Natural killer cell treated with Interleukin-12 subunit alpha and Interleukin-12 subunit beta and Interleukin-15 and Interleukin-18, amount 100 ng/mL, for 72 hours (primary cell): ENCODE data around the gene SSH2. TPM values are rescaled to one million over a fixed set of nuclear protein-coding genes. Genes with fewer than 3 reads are reported as not detected.

Source experiments
- ATAC-seq, 2 donors: fragments of 150-1000 bp; cut with Tn5 transposase in 1 of 2; sonication (Bioruptor Pico), chemical (Tn5 transposase) in 1 of 2; 2 replicates each; pipeline ENCODE4 v1.10.0; 2021
- DNase-seq: peaks from one replicate; pipeline ENCODE4 v3.0.0; 2022; ENCODE audit warnings: low spot score
- H3K27ac Mint-ChIP-seq, 2 donors: 1 replicate in 1 of 2; 2 replicates in 1 of 2; pipeline ENCODE4 v1.8.0; 2022; ENCODE audit warnings: mixed read lengths in 2 of 2, mild to moderate bottlenecking in 1 of 2, moderate library complexity in 1 of 2
- H3K27me3 Mint-ChIP-seq, 2 donors: 1 replicate in 1 of 2; 2 replicates in 1 of 2; pipeline ENCODE4 v1.8.0; 2022; ENCODE audit warnings: mixed read lengths in 2 of 2
- H3K36me3 Mint-ChIP-seq: one replicate; pipeline ENCODE4 v1.8.0; 2022; ENCODE audit warnings: mixed read lengths
- H3K4me1 Mint-ChIP-seq, 2 donors: 1 replicate in 1 of 2; 2 replicates in 1 of 2; pipeline ENCODE4 v1.8.0; 2022; ENCODE audit warnings: low read depth in 2 of 2, mixed read lengths in 2 of 2, mild to moderate bottlenecking in 1 of 2
- H3K4me3 Mint-ChIP-seq: one replicate; pipeline ENCODE4 v1.8.0; 2022; ENCODE audit warnings: mixed read lengths
- H3K9me3 Mint-ChIP-seq: 2 replicates; pipeline ENCODE4 v1.8.0; 2022; ENCODE audit warnings: mixed read lengths
- total RNA-seq, 2 donors: library from RNA; stranded (reverse); gene quantifications; one replicate each; pipeline ENCODE4 v1.2.3, GENCODE V29; 2022

SSH2 gene
- total RNA-seq, 2 donors from 2014 or later: 44.4 to 72.2 TPM

GRCh38 chr17:29620779-29621500 lies 309.1 kb downstream of the SSH2 start:
- no peaks in the 10 kb centered on the region for H3K27me3 Mint-ChIP-seq
- H3K4me1 Mint-ChIP-seq: peaks cover 24 to 29% of the 10 kb centered on the region in 2 donors
- H3K4me3 Mint-ChIP-seq: no peak overlapping the region
- no peaks in the 10 kb centered on the region for H3K36me3 Mint-ChIP-seq
- DNase-seq (no peak), ATAC-seq (no peak)
- H3K9me3 Mint-ChIP-seq: no peaks in the 10 kb centered on the region
- H3K27ac Mint-ChIP-seq: no peak overlapping the region

GRCh38 chr17:29620271-29620670 lies 309.8 kb downstream of the SSH2 start:
- ATAC-seq (no peak), DNase-seq (no peak)
- no peaks in the 10 kb centered on the region for H3K36me3 Mint-ChIP-seq
- peaks cover 25 to 32% of the 10 kb centered on the region in 2 donors for H3K4me1 Mint-ChIP-seq
- H3K9me3 Mint-ChIP-seq: no peaks in the 10 kb centered on the region
- H3K27ac Mint-ChIP-seq: no peak overlapping the region
- no peak overlapping the region for H3K4me3 Mint-ChIP-seq
- no peaks in the 10 kb centered on the region for H3K27me3 Mint-ChIP-seq

- peaks cover 33 to 40% of the 10 kb centered on the region in 2 donors for H3K4me1 Mint-ChIP-seq
- ATAC-seq (no peak), DNase-seq (no peak)
- no peaks in the 10 kb centered on the region for H3K9me3 Mint-ChIP-seq
- no peak overlapping the region for H3K27ac Mint-ChIP-seq
- no peaks in the 10 kb centered on the region for H3K36me3 Mint-ChIP-seq
- H3K4me3 Mint-ChIP-seq: no peak overlapping the region
- H3K27me3 Mint-ChIP-seq: no peaks in the 10 kb centered on the region
These were observed 310.8 kb downstream of the SSH2 start for GRCh38 chr17:29619251-29619650.

GRCh38 chr17:29618272-29619065 lies 311.6 kb downstream of the SSH2 start:
- no peak for DNase-seq
- Mint-ChIP-seq H3K4me3 (peak overlapping the region; percentile 36), H3K4me1 (peaks cover 38 to 43% of the 10 kb centered on the region in 2 donors), H3K27me3 (no peaks in the 10 kb centered on the region), H3K36me3 (no peaks in the 10 kb centered on the region), H3K9me3 (no peaks in the 10 kb centered on the region), H3K27ac (peak overlapping the region in 1 of 2 donors; percentile 81)
- no peak for ATAC-seq

- H3K4me3 Mint-ChIP-seq: peak overlapping the region; percentile 86
- H3K27ac Mint-ChIP-seq: peak overlapping the region; percentile 68 to 81
- no peaks in the 10 kb centered on the region for H3K36me3 Mint-ChIP-seq
- peak; percentile 91 for DNase-seq
- peak; percentile 66 to 75 for ATAC-seq
- no peaks in the 10 kb centered on the region for H3K27me3 Mint-ChIP-seq
- H3K9me3 Mint-ChIP-seq: no peaks in the 10 kb centered on the region
- peaks cover 38 to 39% of the 10 kb centered on the region in 2 donors for H3K4me1 Mint-ChIP-seq
These were observed 312.4 kb downstream of the SSH2 start for GRCh38 chr17:29617481-29618271.

GRCh38 chr17:29617125-29617480 lies 312.9 kb downstream of the SSH2 start:
- ATAC-seq (peak; percentile 77 to 81), DNase-seq (peak; percentile 89)
- Mint-ChIP-seq H3K27ac (peak overlapping the region; percentile 68 to 81), H3K36me3 (no peaks in the 10 kb centered on the region), H3K27me3 (no peaks in the 10 kb centered on the region), H3K9me3 (no peaks in the 10 kb centered on the region), H3K4me3 (peak overlapping the region; percentile 86), H3K4me1 (peaks cover 37 to 38% of the 10 kb centered on the region in 2 donors)

- DNase-seq (no peak), ATAC-seq (no peak)
- Mint-ChIP-seq H3K4me1 (peaks cover 34 to 35% of the 10 kb centered on the region in 2 donors), H3K36me3 (no peaks in the 10 kb centered on the region), H3K27ac (peak overlapping the region; percentile 68 to 81), H3K27me3 (no peaks in the 10 kb centered on the region), H3K4me3 (peak overlapping the region; percentile 86), H3K9me3 (no peaks in the 10 kb centered on the region)
These were observed 313.6 kb downstream of the SSH2 start for GRCh38 chr17:29616300-29617048.

GRCh38 chr17:29615492-29616299 lies 314.3 kb downstream of the SSH2 start:
- peak overlapping the region; percentile 86 for H3K4me3 Mint-ChIP-seq

GRCh38 chr17:29615048-29615385 lies 315.0 kb downstream of the SSH2 start:
- peak in 1 of 2 donors; percentile 43 for ATAC-seq
- peaks cover 34 to 35% of the 10 kb centered on the region in 2 donors for H3K4me1 Mint-ChIP-seq
- peak; percentile 64 for DNase-seq
- no peaks in the 10 kb centered on the region for H3K36me3 Mint-ChIP-seq
- H3K27me3 Mint-ChIP-seq: no peaks in the 10 kb centered on the region
- peak overlapping the region; percentile 56 to 59 for H3K27ac Mint-ChIP-seq
- H3K9me3 Mint-ChIP-seq: no peaks in the 10 kb centered on the region
- H3K4me3 Mint-ChIP-seq: peak overlapping the region; percentile 86

More at GRCh38 chr17:29615492-29616299, 314.3 kb downstream of the SSH2 start:
- Mint-ChIP-seq H3K36me3 (no peaks in the 10 kb centered on the region), H3K27ac (peak overlapping the region; percentile 56 to 59), H3K27me3 (no peaks in the 10 kb centered on the region), H3K4me1 (peaks cover 34 to 35% of the 10 kb centered on the region in 2 donors), H3K9me3 (no peaks in the 10 kb centered on the region)
- ATAC-seq: peak; percentile 83 to 88
- DNase-seq: peak; percentile 87

GRCh38 chr17:29614349-29615047 lies 315.5 kb downstream of the SSH2 start:
- Mint-ChIP-seq H3K36me3 (no peaks in the 10 kb centered on the region), H3K27ac (peak overlapping the region in 1 of 2 donors; percentile 59), H3K9me3 (no peaks in the 10 kb centered on the region), H3K27me3 (no peaks in the 10 kb centered on the region), H3K4me1 (peaks cover 34 to 37% of the 10 kb centered on the region in 2 donors), H3K4me3 (peak overlapping the region; percentile 86)
- ATAC-seq (no peak), DNase-seq (no peak)

- no peak overlapping the region for H3K27ac Mint-ChIP-seq
These were observed 316.2 kb downstream of the SSH2 start for GRCh38 chr17:29613856-29614255.

GRCh38 chr17:29613352-29613837 lies 316.6 kb downstream of the SSH2 start:
- peak; percentile 93 for DNase-seq

More at GRCh38 chr17:29613856-29614255, 316.2 kb downstream of the SSH2 start:
- DNase-seq (no peak), ATAC-seq (no peak)
- Mint-ChIP-seq H3K27me3 (no peaks in the 10 kb centered on the region), H3K9me3 (no peaks in the 10 kb centered on the region), H3K4me3 (peak overlapping the region; percentile 34), H3K4me1 (peaks cover 34 to 42% of the 10 kb centered on the region in 2 donors), H3K36me3 (no peaks in the 10 kb centered on the region)

More at GRCh38 chr17:29613352-29613837, 316.6 kb downstream of the SSH2 start:
- Mint-ChIP-seq H3K27me3 (no peaks in the 10 kb centered on the region), H3K4me3 (no peak overlapping the region), H3K9me3 (no peaks in the 10 kb centered on the region), H3K27ac (no peak overlapping the region), H3K4me1 (peaks cover 34 to 44% of the 10 kb centered on the region in 2 donors), H3K36me3 (no peaks in the 10 kb centered on the region)
- peak; percentile 52 to 74 for ATAC-seq
